NCI-H345 treated with DMSO at 0.1 percent for 48 hours (cell line): ENCODE measurements around the gene EEIG1.
A peak's percentile ranks its signal among the peaks of the same experiment; 100 is the strongest.

Experiments
- DNase-seq: peaks from one replicate; lab custom pipeline; 2025; ENCODE audit not compliant: unreplicated experiment; lab: John Stamatoyannopoulos, UW

EEIG1 gene

GRCh38 chr9:127942216-127943010, 38.4 kb downstream of the EEIG1 start:
- peak; percentile 1 for DNase-seq

- DNase-seq: no peak
These were observed 38.9 kb downstream of the EEIG1 start for GRCh38 chr9:127941961-127942215.

- no peak for DNase-seq
These were observed 39.5 kb downstream of the EEIG1 start for GRCh38 chr9:127941062-127941960.

GRCh38 chr9:127940593-127940992, 40.2 kb downstream of the EEIG1 start:
- no peak for DNase-seq

- DNase-seq: no peak
These were observed 42.5 kb downstream of the EEIG1 start for GRCh38 chr9:127938298-127938690.

- peak; percentile 60 for DNase-seq
These were observed 43.1 kb downstream of the EEIG1 start, which contains the start of gene DPM2 for GRCh38 chr9:127937388-127938297. Gene DPM2 (minus strand): TSS chr9:127937854. CDS start chr9:127937820, 34 bp downstream.

GRCh38 chr9:127937056-127937387, 43.8 kb downstream of the EEIG1 start:
- DNase-seq: no peak

- DNase-seq: no peak
These were observed 44.4 kb downstream of the EEIG1 start for GRCh38 chr9:127936347-127936852.

GRCh38 chr9:127935765-127936221, 45.0 kb downstream of the EEIG1 start:
- DNase-seq: no peak

- no peak for DNase-seq
These were observed 45.8 kb downstream of the EEIG1 start for GRCh38 chr9:127934986-127935385.

GRCh38 chr9:127934248-127934647, 46.5 kb downstream of the EEIG1 start:
- DNase-seq: no peak

GRCh38 chr9:127931092-127931881, 49.5 kb downstream of the EEIG1 start:
- peak; percentile 40 for DNase-seq
